ENCODE results near the gene CHST8. TPM values are rescaled to one million over a fixed set of nuclear protein-coding genes. Genes with fewer than 3 reads are reported as not detected.
A peak's percentile ranks its signal among the peaks of the same experiment; 100 is the strongest.

CHST8 gene
- total RNA-seq, 1 experiment from 2014 or later: not detected

GRCh38 chr19:33767898-33768413, 146.2 kb downstream of the CHST8 start:
- DNase-seq (ENCODE audit: low spot score): peak; percentile 29

- no peak for DNase-seq (ENCODE audit: low spot score)
Observed at GRCh38 chr19:33769208-33769607, 147.5 kb downstream of the CHST8 start.

GRCh38 chr19:33770107-33770506, 148.4 kb downstream of the CHST8 start:
- no peak for DNase-seq (ENCODE audit: low spot score)

- DNase-seq (ENCODE audit: low spot score): peak; percentile 51
Observed at GRCh38 chr19:33771384-33772101, 149.8 kb downstream of the CHST8 start.

- no peak for DNase-seq (ENCODE audit: low spot score)
Observed at GRCh38 chr19:33772102-33772857, 150.5 kb downstream of the CHST8 start.

- no peak for DNase-seq (ENCODE audit: low spot score)
Observed at GRCh38 chr19:33772858-33773180, 151.1 kb downstream of the CHST8 start.

- DNase-seq (ENCODE audit: low spot score): no peak
Observed at GRCh38 chr19:33773704-33774624, 152.2 kb downstream of the CHST8 start.

GRCh38 chr19:33774751-33775150, 153.0 kb downstream of the CHST8 start:
- no peak for DNase-seq (ENCODE audit: low spot score)

GRCh38 chr19:33775731-33776487, 154.2 kb downstream of the CHST8 start:
- DNase-seq (ENCODE audit: low spot score): no peak

- DNase-seq (ENCODE audit: low spot score): no peak
Observed at GRCh38 chr19:33777351-33777750, 155.6 kb downstream of the CHST8 start.

GRCh38 chr19:33777753-33778088, 156.0 kb downstream of the CHST8 start:
- DNase-seq (ENCODE audit: low spot score): no peak

GRCh38 chr19:33778089-33778791, 156.5 kb downstream of the CHST8 start:
- DNase-seq (ENCODE audit: low spot score): peak; percentile 64

GRCh38 chr19:33779849-33780248, 158.1 kb downstream of the CHST8 start:
- no peak for DNase-seq (ENCODE audit: low spot score)

GRCh38 chr19:33780251-33780650, 158.5 kb downstream of the CHST8 start:
- no peak for DNase-seq (ENCODE audit: low spot score)

GRCh38 chr19:33780746-33781145, 159.0 kb downstream of the CHST8 start:
- no peak for DNase-seq (ENCODE audit: low spot score)

GRCh38 chr19:33781415-33781935, 159.7 kb downstream of the CHST8 start:
- no peak for DNase-seq (ENCODE audit: low spot score)

GRCh38 chr19:33781996-33782395, 160.2 kb downstream of the CHST8 start:
- DNase-seq (ENCODE audit: low spot score): no peak

GRCh38 chr19:33784432-33784831, 162.7 kb downstream of the CHST8 start:
- DNase-seq (ENCODE audit: low spot score): no peak

- peak; percentile 27 for DNase-seq (ENCODE audit: low spot score)
Observed at GRCh38 chr19:33785795-33786194, 164.0 kb downstream of the CHST8 start.

GRCh38 chr19:33788676-33789075, 166.9 kb downstream of the CHST8 start:
- DNase-seq (ENCODE audit: low spot score): no peak

- no peak for DNase-seq (ENCODE audit: low spot score)
Observed at GRCh38 chr19:33789344-33789743, 167.6 kb downstream of the CHST8 start.
